B cell (primary cell): ENCODE data around the gene ACSL1.

ENCODE experiments used
- EZH2 ChIP-seq: IDR thresholded peaks from 2 replicates; pipeline ENCODE4 v1.6.1; 2012; ENCODE audit warnings: borderline replicate concordance, low read depth, mild to moderate bottlenecking, moderate library complexity, low read length; ENCODE audit not compliant: insufficient read depth, poor library complexity, severe bottlenecking
- TF ChIP-seq, protein P1 (sequence below): fragments of 200-600 bp; IDR thresholded peaks from one replicate; pipeline ENCODE4 v1.8.0; 2022; ENCODE audit warnings: antibody characterized with exemption, mild to moderate bottlenecking

DNA sequence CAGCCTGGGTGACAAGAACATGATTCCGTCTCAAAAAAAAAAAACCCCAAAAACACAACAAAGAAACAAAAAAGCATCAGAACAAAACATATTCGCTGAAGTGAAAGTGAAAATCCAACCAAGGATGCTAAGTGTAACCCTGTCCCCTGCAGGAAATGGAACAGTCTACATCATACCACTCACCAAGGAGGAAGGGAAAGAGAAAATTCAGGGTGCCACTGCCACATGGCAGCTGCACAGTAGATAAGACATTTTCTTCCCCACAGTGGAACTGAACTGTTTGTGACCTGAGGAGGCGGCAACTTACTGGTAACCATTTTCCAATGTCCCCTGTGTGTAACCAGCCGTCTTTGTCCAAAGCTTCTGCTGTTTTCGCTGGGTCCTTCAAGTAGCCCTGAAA is 63.7 kb downstream of the ACSL1 start:
- TF ChIP-seq, protein P1, sequence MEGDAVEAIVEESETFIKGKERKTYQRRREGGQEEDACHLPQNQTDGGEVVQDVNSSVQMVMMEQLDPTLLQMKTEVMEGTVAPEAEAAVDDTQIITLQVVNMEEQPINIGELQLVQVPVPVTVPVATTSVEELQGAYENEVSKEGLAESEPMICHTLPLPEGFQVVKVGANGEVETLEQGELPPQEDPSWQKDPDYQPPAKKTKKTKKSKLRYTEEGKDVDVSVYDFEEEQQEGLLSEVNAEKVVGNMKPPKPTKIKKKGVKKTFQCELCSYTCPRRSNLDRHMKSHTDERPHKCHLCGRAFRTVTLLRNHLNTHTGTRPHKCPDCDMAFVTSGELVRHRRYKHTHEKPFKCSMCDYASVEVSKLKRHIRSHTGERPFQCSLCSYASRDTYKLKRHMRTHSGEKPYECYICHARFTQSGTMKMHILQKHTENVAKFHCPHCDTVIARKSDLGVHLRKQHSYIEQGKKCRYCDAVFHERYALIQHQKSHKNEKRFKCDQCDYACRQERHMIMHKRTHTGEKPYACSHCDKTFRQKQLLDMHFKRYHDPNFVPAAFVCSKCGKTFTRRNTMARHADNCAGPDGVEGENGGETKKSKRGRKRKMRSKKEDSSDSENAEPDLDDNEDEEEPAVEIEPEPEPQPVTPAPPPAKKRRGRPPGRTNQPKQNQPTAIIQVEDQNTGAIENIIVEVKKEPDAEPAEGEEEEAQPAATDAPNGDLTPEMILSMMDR: no peak
- no peak for TF ChIP-seq EZH2
